Activated T-cell treated with anti-CD3 and anti-CD28 coated beads, Interleukin-2, amount 50 U/mL, for 4 hours (primary cell): Measurements from ENCODE around the gene FCRLA. TPM values are rescaled to one million over a fixed set of nuclear protein-coding genes. Genes with fewer than 3 reads are reported as not detected.

Experiments
- ATAC-seq, 2 donors: fragments of 200-7000 bp; cut with Tn5 transposase; one replicate each; pipeline ENCODE4 v1.10.0; 2021
- DNase-seq: peaks from one replicate; pipeline ENCODE4 v3.0.0-alpha.2; 2020
- H3K27me3 Mint-ChIP-seq: one replicate; pipeline ENCODE4 v1.8.0; 2021; ENCODE audit warnings: low read depth, mixed read lengths
- H3K36me3 Mint-ChIP-seq: one replicate; pipeline ENCODE4 v1.8.0; 2022; ENCODE audit warnings: mixed read lengths; ENCODE audit not compliant: insufficient read depth
- H3K4me1 Mint-ChIP-seq: one replicate; pipeline ENCODE4 v1.8.0; 2021; ENCODE audit warnings: low read depth, mixed read lengths
- H3K4me3 Mint-ChIP-seq: one replicate; pipeline ENCODE4 v1.8.0; 2021; ENCODE audit warnings: mild to moderate bottlenecking, moderate library complexity, mixed read lengths
- H3K9me3 Mint-ChIP-seq: one replicate; pipeline ENCODE4 v1.8.0; 2021; ENCODE audit warnings: mixed read lengths
- total RNA-seq, 3 donors: library from RNA; stranded (reverse); gene quantifications; one replicate each; pipeline ENCODE4 v1.2.1, GENCODE V29; 2021

Gene FCRLA
- total RNA-seq, 3 donors from 2014 or later = 0.24 to 0.38 (median 0.28) TPM

DNA sequence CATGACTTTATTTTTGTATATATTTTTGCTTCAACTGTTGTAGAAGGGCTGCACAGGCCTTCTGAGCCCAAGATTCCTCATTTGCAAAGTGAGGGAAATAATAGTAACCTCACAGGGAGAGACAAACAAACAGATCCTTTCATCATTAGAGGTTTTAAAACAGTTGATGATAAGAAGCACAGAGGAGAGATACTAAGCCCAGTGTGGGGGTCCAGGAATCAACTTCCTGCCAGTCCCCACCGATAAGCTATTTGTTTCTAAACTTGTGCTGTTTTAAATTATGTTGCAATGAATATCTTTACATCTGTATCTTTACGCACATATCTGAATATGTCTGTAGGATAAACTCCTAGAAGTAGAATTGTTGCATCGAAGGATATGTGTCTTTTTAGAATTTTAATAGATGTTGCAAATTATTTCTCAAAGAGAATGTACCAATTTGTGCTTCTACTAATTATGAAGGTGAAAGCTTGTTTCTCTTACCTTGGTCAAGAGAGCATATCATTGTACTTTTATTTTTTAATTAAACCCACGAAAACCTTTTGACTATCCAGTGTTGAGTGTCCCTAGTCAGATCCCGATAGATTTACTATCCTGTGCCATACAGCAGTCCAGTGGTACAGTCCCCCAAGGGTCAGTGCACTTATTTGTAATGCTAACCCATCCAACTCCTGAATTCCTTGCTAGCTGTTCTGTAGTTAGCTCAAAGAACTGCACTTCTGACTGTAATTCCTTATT lies 25.1 kb downstream of the FCRLA start:
- Mint-ChIP-seq H3K4me3 (no peak overlapping the region), H3K9me3 (no peaks in the 10 kb centered on the region), H3K36me3 (no peaks in the 10 kb centered on the region), H3K4me1 (peaks cover 50% of the 10 kb centered on the region), H3K27me3 (peaks cover 7% of the 10 kb centered on the region)
- DNase-seq (no peak), ATAC-seq (no peak)

DNA sequence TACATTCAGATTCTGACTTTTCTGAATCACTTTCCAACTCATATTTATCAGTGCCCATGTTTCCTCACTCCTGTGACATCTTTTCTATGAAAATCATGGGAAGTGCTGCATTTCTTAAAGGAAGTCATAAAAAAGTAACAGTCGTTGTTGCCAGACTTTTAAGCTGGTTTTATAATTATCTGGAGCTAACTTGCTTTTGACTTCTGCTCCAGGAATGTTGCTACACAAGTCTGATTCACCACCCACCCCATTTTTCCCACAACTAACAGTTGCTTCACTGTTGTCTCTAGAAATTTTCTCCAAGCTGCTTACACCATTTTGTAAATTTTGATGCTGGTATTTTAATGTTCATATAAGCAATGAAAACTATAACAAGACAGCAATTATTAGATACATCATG lies 26.5 kb downstream of the FCRLA start:
- DNase-seq (no peak), ATAC-seq (no peak)
- no peak overlapping the region for H3K4me3 Mint-ChIP-seq
- H3K27me3 Mint-ChIP-seq = peaks cover 7% of the 10 kb centered on the region
- H3K9me3 Mint-ChIP-seq = no peaks in the 10 kb centered on the region
- peaks cover 40% of the 10 kb centered on the region for H3K4me1 Mint-ChIP-seq
- H3K36me3 Mint-ChIP-seq = no peaks in the 10 kb centered on the region

DNA sequence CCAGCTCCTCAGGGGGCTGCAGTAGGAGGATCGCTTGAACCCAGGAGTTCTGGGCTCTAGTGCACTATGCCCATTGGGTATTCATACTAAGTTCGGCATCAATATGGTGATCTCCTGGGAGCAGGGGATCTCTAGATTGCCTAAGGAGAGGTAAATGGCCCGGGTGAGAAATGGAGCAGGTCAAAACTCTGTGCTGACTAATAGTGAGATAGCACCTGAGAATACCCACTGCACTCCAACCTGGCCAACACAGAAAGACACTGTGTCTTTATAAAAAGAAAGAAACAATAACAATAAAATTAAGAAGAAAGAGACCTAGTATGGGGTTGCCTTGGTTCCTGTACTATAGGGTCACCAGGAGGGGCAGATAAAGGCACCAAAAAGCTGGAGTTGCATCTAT lies 28.8 kb downstream of the FCRLA start:
- DNase-seq (no peak), ATAC-seq (no peak)
- peaks cover 35% of the 10 kb centered on the region for H3K4me1 Mint-ChIP-seq
- peaks cover 7% of the 10 kb centered on the region for H3K27me3 Mint-ChIP-seq
- H3K9me3 Mint-ChIP-seq = no peaks in the 10 kb centered on the region
- no peak overlapping the region for H3K4me3 Mint-ChIP-seq
- no peaks in the 10 kb centered on the region for H3K36me3 Mint-ChIP-seq

DNA sequence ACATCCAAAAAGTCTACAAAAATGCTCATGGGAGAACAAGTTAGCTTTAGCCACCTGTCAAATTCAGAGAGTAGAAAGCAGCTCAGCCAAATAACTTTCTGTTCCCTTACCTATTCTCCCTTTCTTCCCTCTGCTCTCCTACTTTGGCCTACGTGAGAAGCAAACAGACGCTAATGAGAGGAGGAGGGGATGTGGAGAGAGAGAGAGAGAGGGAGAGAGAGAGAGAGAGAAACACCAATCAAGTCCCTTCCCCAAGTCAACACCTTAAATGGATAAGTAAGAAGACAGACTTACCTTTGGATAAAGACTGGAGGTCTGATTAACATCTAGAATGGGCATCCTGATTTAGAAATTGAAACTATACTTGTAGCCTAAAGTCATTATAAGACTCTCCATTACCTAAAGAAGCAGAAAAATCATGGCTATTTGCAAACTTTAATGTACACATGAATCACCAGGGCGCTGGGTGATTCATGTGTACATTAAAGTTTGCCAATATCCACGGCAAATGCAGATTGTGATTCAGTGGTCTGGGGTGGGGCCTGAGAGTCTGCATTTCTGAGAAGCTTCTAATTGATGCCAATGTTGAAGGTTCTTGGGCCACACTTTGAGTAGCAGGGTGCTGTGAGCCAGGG lies 29.4 kb downstream of the FCRLA start:
- peaks cover 6% of the 10 kb centered on the region for H3K27me3 Mint-ChIP-seq
- no peak overlapping the region for H3K4me3 Mint-ChIP-seq
- ATAC-seq (peak; percentile 23 to 38), DNase-seq (no peak)
- no peaks in the 10 kb centered on the region for H3K9me3 Mint-ChIP-seq
- H3K36me3 Mint-ChIP-seq = no peaks in the 10 kb centered on the region
- H3K4me1 Mint-ChIP-seq = peaks cover 31% of the 10 kb centered on the region

DNA sequence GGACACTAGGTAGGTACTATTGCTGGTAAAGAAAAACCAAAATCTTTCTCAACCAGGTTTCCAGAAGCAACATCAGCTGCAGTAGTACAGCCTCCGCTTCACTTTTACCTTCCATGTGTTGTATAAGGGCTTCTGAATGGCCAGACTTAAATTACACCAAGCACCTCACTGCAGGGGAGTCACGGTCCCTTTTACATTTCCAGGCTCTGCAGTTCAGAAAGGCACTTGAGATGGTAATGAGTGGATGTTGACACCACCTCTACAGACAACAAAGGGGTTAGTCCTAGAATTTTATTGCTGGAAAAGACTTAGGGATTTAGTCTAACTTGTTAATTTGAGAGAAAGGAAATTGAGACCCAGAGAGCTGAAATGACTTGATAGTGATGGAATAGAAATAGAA lies 30.6 kb downstream of the FCRLA start:
- Mint-ChIP-seq H3K27me3 (peaks cover 4% of the 10 kb centered on the region), H3K4me1 (peaks cover 30% of the 10 kb centered on the region), H3K9me3 (no peaks in the 10 kb centered on the region), H3K4me3 (no peak overlapping the region), H3K36me3 (no peaks in the 10 kb centered on the region)
- no peak for DNase-seq
- ATAC-seq = no peak

DNA sequence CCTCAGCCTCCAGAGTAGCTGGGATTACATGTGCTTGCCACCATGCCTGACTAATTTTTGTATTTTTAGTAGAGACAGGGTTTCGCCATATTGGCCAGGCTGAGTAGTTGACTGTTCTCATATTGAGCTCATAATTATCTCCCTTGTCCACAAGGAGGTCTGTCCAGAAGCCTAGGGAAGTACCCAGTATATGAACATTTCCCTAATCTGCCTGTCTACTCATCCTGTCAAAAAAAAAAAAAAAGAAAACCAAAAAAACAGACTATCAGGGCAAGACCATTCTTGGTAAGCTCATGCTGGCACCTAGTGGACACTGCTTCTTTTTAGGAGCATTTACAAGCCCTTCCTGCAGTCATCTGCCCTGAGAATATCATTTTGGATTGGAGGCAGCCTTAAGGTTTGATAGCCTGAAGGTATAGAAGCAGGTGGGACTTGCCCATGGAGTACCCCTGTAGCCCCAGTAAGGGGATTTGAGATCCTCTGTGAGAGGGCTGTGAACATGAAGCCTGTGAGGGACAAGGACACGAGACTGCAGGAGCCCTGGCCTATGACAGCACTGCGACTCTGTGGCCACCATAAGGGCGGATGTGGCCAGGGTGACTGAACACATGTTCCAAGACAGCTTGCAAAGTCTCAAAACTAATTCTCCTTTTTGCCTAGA lies 31.7 kb downstream of the FCRLA start:
- H3K4me3 Mint-ChIP-seq = no peak overlapping the region
- no peaks in the 10 kb centered on the region for H3K9me3 Mint-ChIP-seq
- H3K4me1 Mint-ChIP-seq = peaks cover 34% of the 10 kb centered on the region
- DNase-seq (peak; percentile 26), ATAC-seq (peak; percentile 68 to 76)
- peaks cover 4% of the 10 kb centered on the region for H3K27me3 Mint-ChIP-seq
- H3K36me3 Mint-ChIP-seq = no peaks in the 10 kb centered on the region

DNA sequence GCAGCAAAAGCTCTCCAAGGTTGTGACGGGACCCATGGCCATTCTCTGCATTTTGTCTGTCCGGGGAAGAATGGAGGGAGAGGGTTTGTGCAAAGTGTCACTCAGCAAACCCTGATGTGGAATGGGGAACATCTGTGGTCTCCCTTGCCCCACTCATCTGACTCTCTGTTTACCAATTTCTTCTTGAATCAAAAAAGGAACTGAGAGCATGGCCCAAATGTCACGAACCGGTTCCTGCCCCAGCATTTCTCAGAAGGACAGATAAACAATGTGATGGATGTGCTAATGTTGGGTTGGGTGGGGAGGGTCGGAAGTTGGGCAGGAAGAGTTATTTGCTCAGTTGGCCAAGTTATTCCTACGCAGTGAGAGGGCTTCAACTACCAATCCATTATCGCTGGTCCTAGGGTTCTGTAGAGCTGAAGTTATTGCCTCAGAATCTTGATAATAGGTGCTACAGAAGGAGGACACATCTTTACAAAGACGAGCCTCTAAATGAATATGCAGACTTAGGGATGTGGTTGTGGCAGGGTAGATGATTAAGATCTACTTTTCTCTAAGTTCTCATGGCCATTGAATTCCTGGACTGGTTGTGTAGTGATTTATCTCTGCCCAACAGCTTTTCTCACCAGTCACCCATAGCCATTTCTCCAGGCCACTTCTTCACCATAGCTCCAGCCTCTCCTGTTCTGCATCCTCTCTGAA lies 33.0 kb downstream of the FCRLA start:
- H3K27me3 Mint-ChIP-seq = peaks cover 4% of the 10 kb centered on the region
- peaks cover 44% of the 10 kb centered on the region for H3K4me1 Mint-ChIP-seq
- H3K4me3 Mint-ChIP-seq = no peak overlapping the region
- ATAC-seq (no peak), DNase-seq (no peak)
- H3K36me3 Mint-ChIP-seq = no peaks in the 10 kb centered on the region
- H3K9me3 Mint-ChIP-seq = no peaks in the 10 kb centered on the region

DNA sequence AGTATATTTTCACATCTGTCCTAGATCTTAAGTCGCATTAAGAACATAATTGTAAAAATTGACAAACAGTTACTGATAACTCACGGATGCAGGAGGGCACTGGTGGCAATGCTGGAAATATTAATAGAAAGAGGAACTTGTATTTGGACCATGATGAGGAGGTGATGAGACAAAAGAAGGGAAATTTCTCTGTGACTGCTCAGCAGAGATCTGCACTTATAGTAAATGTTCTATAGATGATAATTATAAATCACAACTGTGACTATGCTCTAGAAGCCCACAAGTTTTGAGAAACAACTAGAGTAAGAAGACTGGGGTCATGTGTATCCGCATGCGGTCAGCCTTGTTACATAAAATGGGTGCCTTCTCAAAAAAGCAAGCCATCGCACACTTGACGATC lies 33.9 kb downstream of the FCRLA start:
- peaks cover 46% of the 10 kb centered on the region for H3K4me1 Mint-ChIP-seq
- ATAC-seq (no peak), DNase-seq (no peak)
- no peaks in the 10 kb centered on the region for H3K9me3 Mint-ChIP-seq
- peaks cover 5% of the 10 kb centered on the region for H3K27me3 Mint-ChIP-seq
- H3K36me3 Mint-ChIP-seq = no peaks in the 10 kb centered on the region
- H3K4me3 Mint-ChIP-seq = no peak overlapping the region

DNA sequence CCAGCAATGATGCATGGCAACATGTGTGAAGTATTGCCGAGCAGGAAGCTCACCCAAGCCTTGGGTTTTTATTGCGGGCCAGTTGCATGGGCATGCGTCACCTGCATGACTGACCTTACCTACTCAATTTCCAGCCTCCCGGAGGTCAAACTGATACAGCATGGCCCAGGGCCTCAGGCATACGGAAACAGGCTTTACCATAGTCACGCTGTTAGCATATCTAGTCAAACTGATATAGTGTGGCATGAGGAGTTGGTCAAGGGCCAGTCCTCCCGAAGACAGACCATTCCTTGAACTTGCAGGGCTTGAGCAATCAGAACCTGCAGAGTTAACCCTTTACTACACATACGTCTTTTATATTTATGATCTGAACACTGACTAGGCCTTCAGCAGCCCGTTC lies 36.2 kb downstream of the FCRLA start:
- Mint-ChIP-seq H3K4me1 (peaks cover 43% of the 10 kb centered on the region), H3K27me3 (peaks cover 3% of the 10 kb centered on the region), H3K9me3 (no peaks in the 10 kb centered on the region), H3K36me3 (no peaks in the 10 kb centered on the region), H3K4me3 (no peak overlapping the region)
- no peak for ATAC-seq
- DNase-seq = no peak

DNA sequence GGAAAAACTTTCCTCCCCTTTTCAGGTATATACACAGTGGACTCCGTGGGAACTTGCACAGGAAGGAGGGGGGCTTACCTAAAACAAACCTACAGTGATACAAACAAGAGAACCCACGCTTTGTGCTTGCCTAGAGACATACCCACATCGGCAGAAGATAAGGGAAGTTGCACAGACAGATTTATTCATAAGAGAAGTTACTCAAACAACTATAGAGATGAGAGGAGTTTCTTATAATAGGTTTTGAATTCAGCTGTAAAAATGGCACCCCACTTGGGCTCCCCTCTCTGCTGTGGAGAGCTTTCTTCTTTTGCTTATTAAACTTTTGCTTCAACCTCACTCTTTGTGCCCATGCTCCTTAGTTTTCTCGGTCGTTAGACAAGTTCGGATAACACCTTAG lies 40.8 kb downstream of the FCRLA start:
- H3K4me3 Mint-ChIP-seq = no peak overlapping the region
- ATAC-seq (no peak), DNase-seq (no peak)
- peaks cover 3% of the 10 kb centered on the region for H3K36me3 Mint-ChIP-seq
- H3K27me3 Mint-ChIP-seq = peaks cover 3% of the 10 kb centered on the region
- H3K9me3 Mint-ChIP-seq = no peaks in the 10 kb centered on the region
- H3K4me1 Mint-ChIP-seq = peaks cover 44% of the 10 kb centered on the region

DNA sequence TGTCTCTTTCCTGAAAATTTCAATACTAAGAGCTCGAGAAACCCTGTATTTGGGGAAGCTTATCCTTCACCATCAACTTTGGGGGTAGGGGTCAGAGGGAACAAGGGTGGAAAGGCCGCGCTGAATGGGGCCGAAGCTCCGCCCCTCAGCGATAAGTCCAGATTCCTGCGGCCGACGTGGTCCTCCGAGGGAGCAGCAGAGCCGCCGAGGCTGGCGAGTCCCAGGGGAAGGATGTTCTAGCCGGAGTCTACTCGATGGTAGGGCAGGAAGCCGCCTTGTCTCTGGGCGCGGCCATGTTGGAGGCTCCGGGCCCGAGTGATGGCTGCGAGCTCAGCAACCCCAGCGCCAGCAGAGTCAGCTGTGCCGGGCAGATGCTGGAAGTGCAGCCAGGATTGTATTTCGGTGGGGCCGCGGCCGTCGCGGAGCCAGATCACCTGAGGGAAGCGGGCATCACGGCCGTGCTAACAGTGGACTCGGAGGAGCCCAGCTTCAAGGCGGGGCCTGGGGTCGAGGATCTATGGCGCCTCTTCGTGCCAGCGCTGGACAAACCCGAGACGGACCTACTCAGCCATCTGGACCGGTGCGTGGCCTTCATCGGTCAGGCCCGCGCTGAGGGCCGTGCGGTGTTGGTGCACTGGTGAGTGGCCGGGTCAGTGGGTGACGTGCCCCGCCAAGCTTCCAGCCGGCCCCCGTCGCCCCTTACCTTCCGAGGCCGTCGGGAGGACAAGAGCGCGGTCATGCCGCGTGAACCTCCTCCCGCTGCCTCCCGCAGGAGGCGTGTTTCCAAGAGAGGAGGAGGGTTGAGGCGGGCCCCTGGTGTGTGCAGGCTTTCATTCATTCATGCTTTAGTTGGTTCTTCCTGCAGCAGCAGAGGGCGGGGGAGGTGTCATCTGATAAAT lies 42.7 kb downstream of the FCRLA start, which contains the start of gene DUSP12:
DUSP12 (plus strand) TSS at position 278 of the 899 bp plus-strand sequence; CDS start at position 294, 16 bp downstream.
- peaks cover 17% of the 10 kb centered on the region for H3K36me3 Mint-ChIP-seq
- H3K4me1 Mint-ChIP-seq = peaks cover 36% of the 10 kb centered on the region
- peaks cover 3% of the 10 kb centered on the region for H3K27me3 Mint-ChIP-seq
- peaks cover 3% of the 10 kb centered on the region for H3K9me3 Mint-ChIP-seq
- peak; percentile 96 for ATAC-seq
- peak within 1 kb of the TSS; percentile 99 for H3K4me3 Mint-ChIP-seq
- DNase-seq = peak; percentile 78

DNA sequence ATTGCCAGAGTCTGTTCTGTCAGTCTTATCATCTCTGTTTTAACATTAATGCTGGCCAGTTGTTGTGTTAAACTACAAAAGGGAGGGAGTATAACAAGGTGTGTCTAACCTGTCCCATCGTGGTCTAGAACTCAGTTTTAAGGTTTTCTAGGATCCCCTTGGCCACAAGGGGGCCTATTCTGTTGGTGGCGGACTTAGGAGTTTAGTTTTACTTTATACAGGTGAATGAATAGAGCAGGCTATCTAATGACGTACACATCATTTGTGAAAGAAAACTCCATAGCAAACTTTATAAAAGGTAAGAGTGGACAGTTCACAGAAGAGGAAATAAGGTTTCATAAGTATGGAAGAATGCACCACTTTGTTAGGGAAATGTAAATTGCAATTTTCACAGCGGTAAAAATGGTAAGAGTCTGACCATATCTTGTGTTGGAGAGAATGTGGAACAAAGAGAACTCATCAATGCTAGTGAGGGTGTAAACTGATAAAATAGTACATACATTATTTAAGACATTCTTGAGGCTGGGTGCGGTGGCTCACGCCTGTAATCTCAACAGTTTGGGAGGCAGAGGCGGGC lies 56.6 kb downstream of the FCRLA start:
- no peaks in the 10 kb centered on the region for H3K27me3 Mint-ChIP-seq
- H3K4me1 Mint-ChIP-seq = peaks cover 30% of the 10 kb centered on the region
- no peaks in the 10 kb centered on the region for H3K9me3 Mint-ChIP-seq
- peak overlapping the region; percentile 46 for H3K4me3 Mint-ChIP-seq
- H3K36me3 Mint-ChIP-seq = peaks cover 8% of the 10 kb centered on the region
- ATAC-seq (peak in 1 of 2 donors; percentile 35), DNase-seq (peak; percentile 42)
